ENCODE measurements around the gene DUSP15. TPM values are rescaled to one million over a fixed set of nuclear protein-coding genes. Genes with fewer than 3 reads are reported as not detected.

DUSP15 gene
- total RNA-seq, 2 experiments from 2014 or later: not detected

- Mint-ChIP-seq H3K27ac (no peak overlapping the region), H3K4me3 (no peak overlapping the region), H3K9me3 (no peaks in the 10 kb centered on the region), H3K4me1 (ENCODE audit: low read depth) (no peaks in the 10 kb centered on the region), H3K27me3 (peaks cover 3% of the 10 kb centered on the region), H3K36me3 (ENCODE audit: low read depth) (no peaks in the 10 kb centered on the region)
- TF ChIP-seq CTCF (IDR thresholded peaks at IDR 0.05): no peak
- DNase-seq: no peak
- ChIA-PET POLR2A (no interaction called here), CTCF (no interaction called here)
- ATAC-seq: no peak
- intact Hi-C loops (cut with micrococcal nuclease): no loop called here
Observed at GRCh38 chr20:31903627-31904386, 33.5 kb upstream of the DUSP15 start.

GRCh38 chr20:31901615-31902014 is 31.3 kb upstream of the DUSP15 start:
- ATAC-seq (no peak), DNase-seq (no peak)
- Mint-ChIP-seq H3K4me3 (no peak overlapping the region), H3K9me3 (no peaks in the 10 kb centered on the region), H3K36me3 (ENCODE audit: low read depth) (no peaks in the 10 kb centered on the region), H3K27me3 (peaks cover 3% of the 10 kb centered on the region), H3K27ac (no peak overlapping the region), H3K4me1 (ENCODE audit: low read depth) (no peaks in the 10 kb centered on the region)
- TF ChIP-seq CTCF (IDR thresholded peaks at IDR 0.05): no peak
- intact Hi-C loops (cut with micrococcal nuclease): no loop called here
- ChIA-PET POLR2A (no interaction called here), CTCF (no interaction called here)

GRCh38 chr20:31897541-31897940 is 27.2 kb upstream of the DUSP15 start:
- H3K4me1 Mint-ChIP-seq (ENCODE audit: low read depth): no peaks in the 10 kb centered on the region
- TF ChIP-seq CTCF (IDR thresholded peaks at IDR 0.05): no peak
- H3K27me3 Mint-ChIP-seq: peaks cover 7% of the 10 kb centered on the region
- CTCF ChIA-PET: interaction anchor here (0.9 kb wide), 1 partner anchor 46 kb away, joined by 3 read pairs; no protein-coding TSS in a partner anchor
- ATAC-seq (no peak), DNase-seq (no peak)
- POLR2A ChIA-PET: interaction anchor here (0.6 kb wide), 1 partner anchor 21 kb away, joined by 6 read pairs; no protein-coding TSS in a partner anchor
- H3K27ac Mint-ChIP-seq: no peak overlapping the region
- intact Hi-C loops (cut with micrococcal nuclease): no loop called here
- no peak overlapping the region for H3K4me3 Mint-ChIP-seq
- H3K36me3 Mint-ChIP-seq (ENCODE audit: low read depth): no peaks in the 10 kb centered on the region
- H3K9me3 Mint-ChIP-seq: no peaks in the 10 kb centered on the region

- Mint-ChIP-seq H3K4me1 (ENCODE audit: low read depth) (no peaks in the 10 kb centered on the region), H3K4me3 (no peak overlapping the region), H3K36me3 (ENCODE audit: low read depth) (no peaks in the 10 kb centered on the region), H3K27me3 (peaks cover 9% of the 10 kb centered on the region), H3K9me3 (no peaks in the 10 kb centered on the region), H3K27ac (no peak overlapping the region)
- POLR2A ChIA-PET: no interaction called here
- ATAC-seq (no peak), DNase-seq (no peak)
- intact Hi-C loops (cut with micrococcal nuclease): no loop called here
- CTCF ChIA-PET: interaction anchor here (1.5 kb wide), 1 partner anchor 44 kb away, joined by 3 read pairs; no protein-coding TSS in a partner anchor
- no peak for TF ChIP-seq CTCF (IDR thresholded peaks at IDR 0.05)
Observed at GRCh38 chr20:31896049-31896448, 25.7 kb upstream of the DUSP15 start.

- Mint-ChIP-seq H3K27me3 (peaks cover 7% of the 10 kb centered on the region), H3K4me3 (no peak overlapping the region), H3K9me3 (no peaks in the 10 kb centered on the region), H3K36me3 (ENCODE audit: low read depth) (no peaks in the 10 kb centered on the region), H3K4me1 (ENCODE audit: low read depth) (no peaks in the 10 kb centered on the region), H3K27ac (no peak overlapping the region)
- ChIA-PET CTCF (interaction anchor here (0.7 to 1.5 kb wide), 3 partner anchors 43 to 161 kb away, joined by 3 to 4 read pairs (median 3); partner anchors contain the start of gene PDRG1), POLR2A (no interaction called here)
- DNase-seq (peak; percentile 26), ATAC-seq (peak; percentile 75)
- intact Hi-C loops (cut with micrococcal nuclease): no loop called here
- no peak for TF ChIP-seq CTCF (IDR thresholded peaks at IDR 0.05)
Observed at GRCh38 chr20:31894980-31895675, 24.8 kb upstream of the DUSP15 start.

Data from activated CD8-positive, alpha-beta T cell treated with anti-CD3 and anti-CD28 coated beads for 36 hours (primary cell).